A549 (cell line): ENCODE data around the gene HRH1. TPM values are rescaled to one million over a fixed set of nuclear protein-coding genes. Genes with fewer than 3 reads are reported as not detected.

Experiments
- ATAC-seq, 2 experiments: fragments of 200-7000 bp in 1 of 2; fragments of >200 bp in 1 of 2; cut with Nextera tagmentation in 1 of 2; cut with Tn5 transposase in 1 of 2; 3 replicates each; pipeline versions ENCODE4 v1.8.0 to v1.9.1; 2018 to 2020; ENCODE audit warnings: mild to moderate bottlenecking in 1 of 2, moderate library complexity in 1 of 2
- CTCF ChIA-PET: fragments of 300-600 bp; sonication (Branson Sonifier 250); formaldehyde crosslinking; extraction: SDS; loops from one replicate; lab custom pipeline; 2021; ENCODE audit warnings: antibody characterized with exemption, inconsistent platforms; lab: Yijun Ruan, JAX
- POLR2A ChIA-PET: fragments of 350-600 bp; formaldehyde crosslinking; extraction: SDS; loops from one replicate; lab custom pipeline; 2021; ENCODE audit warnings: antibody characterized with exemption, inconsistent platforms; lab: Yijun Ruan, JAX
- DNase-seq, 2 experiments: peaks; one replicate each; pipeline versions ENCODE4 v3.0.0 to v3.0.0-alpha.2; 2011 to 2016; ENCODE audit warnings: low read depth in 1 of 2, low spot score in 1 of 2
- FAIRE-seq: peaks from 2 replicates; lab custom pipeline; 2011; peaks lifted over from hg19 to GRCh38; lab: Jason Lieb, UNC
- H3K27ac ChIP-seq, 2 experiments: fragments of >200 bp; sonication (Bioruptor Twin); formaldehyde crosslinking; 3 replicates each; pipeline ENCODE4 v1.5.1; 2016 to 2017
- H3K4me1 ChIP-seq: fragments of >200 bp; sonication (Bioruptor Twin); formaldehyde crosslinking; 3 replicates; pipeline ENCODE4 v1.6.1; 2016
- H3K4me2 ChIP-seq: fragments of >200 bp; sonication (Bioruptor Twin); formaldehyde crosslinking; 3 replicates; pipeline ENCODE4 v1.6.1; 2016
- H3K4me3 ChIP-seq: fragments of >200 bp; sonication (Bioruptor Twin); formaldehyde crosslinking; 3 replicates; pipeline ENCODE4 v1.5.1; 2016
- H3K9me3 ChIP-seq: fragments of >200 bp; sonication (Bioruptor Twin); formaldehyde crosslinking; 3 replicates; pipeline ENCODE4 v1.6.1; 2016
- BCL3 ChIP-seq: fragments of >200 bp; sonication (Bioruptor Twin); formaldehyde crosslinking; IDR thresholded peaks from 3 replicates; pipeline ENCODE4 v1.6.1; 2016
- BHLHE40 ChIP-seq: IDR thresholded peaks from 2 replicates; pipeline ENCODE4 v1.6.1; 2012; ENCODE audit warnings: low read depth, low read length, inconsistent platforms
- CBX8 ChIP-seq: fragments of 200-600 bp; sonication (generic); IDR thresholded peaks from 2 replicates; pipeline ENCODE4 v1.6.1; 2016
- CHD2 ChIP-seq: fragments of 150-350 bp; IDR thresholded peaks from 2 replicates; pipeline ENCODE4 v1.6.1; 2014; ENCODE audit warnings: low read length; ENCODE audit not compliant: partially characterized antibody
- CHD4 ChIP-seq: fragments of 200-600 bp; sonication (generic); IDR thresholded peaks from 2 replicates; pipeline ENCODE4 v1.6.1; 2016; ENCODE audit warnings: antibody characterized with exemption, mild to moderate bottlenecking, borderline replicate concordance
- CTCF ChIP-seq: fragments of >200 bp; sonication (Bioruptor Twin); formaldehyde crosslinking; IDR thresholded peaks from 3 replicates; pipeline ENCODE4 v1.5.1; 2016
- ELK1 ChIP-seq: fragments of 150-350 bp; IDR thresholded peaks from 2 replicates; pipeline ENCODE4 v1.6.1; 2014; ENCODE audit warnings: low read depth, mild to moderate bottlenecking, low read length
- FOSB ChIP-seq: fragments of 250-450 bp; sonication (Bioruptor Pico); IDR thresholded peaks from 2 replicates; pipeline ENCODE4 v1.5.0; 2020; ENCODE audit warnings: mild to moderate bottlenecking, moderate library complexity
- GATA3 ChIP-seq: IDR thresholded peaks from 2 replicates; pipeline ENCODE4 v1.6.1; 2012; ENCODE audit warnings: borderline replicate concordance
- HOXA7 ChIP-seq: fragments of 250-450 bp; sonication (Bioruptor Pico); IDR thresholded peaks from 2 replicates; pipeline ENCODE4 v1.5.0; 2020; ENCODE audit warnings: mild to moderate bottlenecking, moderate library complexity
- HOXB13 ChIP-seq: fragments of 250-450 bp; sonication (Bioruptor Pico); IDR thresholded peaks from 2 replicates; pipeline ENCODE4 v1.5.0; 2020; ENCODE audit warnings: low read depth, mild to moderate bottlenecking, moderate library complexity
- HOXB5 ChIP-seq: fragments of 250-450 bp; sonication (Bioruptor Pico); IDR thresholded peaks from 2 replicates; pipeline ENCODE4 v1.5.0; 2020; ENCODE audit warnings: mild to moderate bottlenecking, moderate library complexity
- JUN ChIP-seq, 2 experiments: fragments of >200 bp; sonication (Bioruptor Twin); formaldehyde crosslinking; IDR thresholded peaks; 2 replicates in 1 of 2; 3 replicates in 1 of 2; pipeline ENCODE4 v1.6.1; 2016 to 2017
- NFE2L2 ChIP-seq: fragments of 150-350 bp; conservative IDR thresholded peaks from 2 replicates; pipeline ENCODE4 v1.6.1; 2014; ENCODE audit warnings: low read length
- PHF8 ChIP-seq: fragments of 200-600 bp; sonication (generic); IDR thresholded peaks from 2 replicates; pipeline ENCODE4 v1.6.1; 2016; ENCODE audit warnings: low read depth, mild to moderate bottlenecking, antibody characterized with exemption, moderate library complexity, borderline replicate concordance
- RARB ChIP-seq: fragments of 250-450 bp; sonication (Bioruptor Pico); IDR thresholded peaks from 2 replicates; pipeline ENCODE4 v1.8.0; 2021; ENCODE audit warnings: mild to moderate bottlenecking, moderate library complexity
- ZNF302 ChIP-seq: fragments of 250-450 bp; sonication (Bioruptor Pico); IDR thresholded peaks from 2 replicates; pipeline ENCODE4 v1.9.0; 2021; ENCODE audit warnings: inconsistent platforms, mild to moderate bottlenecking, moderate library complexity
- WGBS: methylation state at CpG from one replicate; pipeline ENCODE4 v1.1.6; 2017; ENCODE audit errors: missing lambda C conversion rate; 5-methylcytosine and 5-hydroxymethylcytosine counted together
- polyA plus RNA-seq, 4 experiments: library from polyadenylated mRNA; depleted of rRNA in 3 of 4; stranded (reverse); fragments of >200 nt; fragmentation: RNase III in 1 of 4; extraction: RNeasy Plus Mini Kit Qiagen cat#74134 plus additional on column Dnase treatment in 1 of 4; gene quantifications; 2 replicates in 3 of 4; 3 replicates in 1 of 4; pipeline ENCODE4 v1.2.3, GENCODE V29; 2011 to 2017
- small RNA-seq, 6 experiments: library from RNA; depleted of rRNA; stranded (forward); fragments of <200 nt; gene quantifications; one replicate each; pipeline ENCODE3, GENCODE V24; 2012

Gene HRH1
- polyA plus RNA-seq, 2 of the 4 experiments (the other 2 are of a cell fraction): 4.2 TPM

GRCh38 chr3:11312166-11312565 lies 157.9 kb downstream of the HRH1 start:
- ChIA-PET CTCF (interaction anchor here (0.6 to 2.4 kb wide), 5 partner anchors 14 to 252 kb away, joined by 3 to 7 read pairs (median 3); no protein-coding TSS in a partner anchor), POLR2A (interaction anchor here (0.7 kb wide), 1 partner anchor 47 kb away, joined by 3 read pairs; no protein-coding TSS in a partner anchor)
- Histone ChIP-seq H3K27ac (no peak overlapping the region), H3K4me2 (no peak overlapping the region), H3K4me1 (no peaks in the 10 kb centered on the region), H3K9me3 (no peaks in the 10 kb centered on the region), H3K4me3 (no peak overlapping the region)
- WGBS: 95% methylated on average over 5 of the region's 5 CpGs
- ATAC-seq (no peak), FAIRE-seq (no peak), DNase-seq (no peak)
- no peak for TF ChIP-seq FOSB (CRISPR knock-in tag)
- no peak for TF ChIP-seq BHLHE40
- no peak for TF ChIP-seq CHD4
- no peak for TF ChIP-seq ZNF302 (CRISPR knock-in tag)
- TF ChIP-seq BCL3: no peak
- TF ChIP-seq GATA3: no peak
- no peak for TF ChIP-seq ELK1
- TF ChIP-seq CTCF: no peak
- TF ChIP-seq HOXA7 (CRISPR knock-in tag): no peak
- TF ChIP-seq CBX8: no peak
- TF ChIP-seq JUN (IDR thresholded peaks at IDR 0.05): no peak
- no peak for TF ChIP-seq CHD2
- TF ChIP-seq PHF8: no peak
- TF ChIP-seq HOXB5 (CRISPR knock-in tag): no peak
- no peak for TF ChIP-seq NFE2L2
- no peak for TF ChIP-seq RARB (CRISPR knock-in tag)
- TF ChIP-seq HOXB13 (CRISPR knock-in tag): no peak

Small RNA genes lying within 50 kb of the gene (small RNA-seq; reads per million reads assigned to genes)
- gene AC083855.1: 0 reads per million in 6 experiments

Other genes with a start within 250 kb of the HRH1 start
- gene SLC6A1, start 161.7 kb upstream of the HRH1 start, polyA plus RNA-seq (2011; rRNA removed): 0.03 TPM in 1 of 2 replicates, not detected in the other
- gene SLC6A1, start 161.7 kb upstream of the HRH1 start, polyA plus RNA-seq (2017; fragmentation: RNase III; extraction: RNeasy Plus Mini Kit Qiagen cat#74134 plus additional on column Dnase treatment): not detected in 3 replicates
- 30.2 and 41.2 TPM in 2 replicates for gene ATG7, start 117.9 kb downstream of the HRH1 start, polyA plus RNA-seq (2011; rRNA removed)
- gene ATG7, start 117.9 kb downstream of the HRH1 start, polyA plus RNA-seq (2017; fragmentation: RNase III; extraction: RNeasy Plus Mini Kit Qiagen cat#74134 plus additional on column Dnase treatment): 27.2 to 29.9 TPM (median 27.7 TPM) in 3 replicates